ENCODE data around the gene PRSS36.

GRCh38 chr16:31198207-31198882, 48.5 kb upstream of the PRSS36 start:
- no peak for TF ChIP-seq FOXM1 (IDR thresholded peaks at IDR 0.05; ENCODE audit: borderline replicate concordance)
- TF ChIP-seq ARNT (IDR thresholded peaks at IDR 0.05) = no peak
- TF ChIP-seq SP1 (IDR thresholded peaks at IDR 0.05) = no peak
